ENCODE measurements around the gene STEAP4. TPM values are rescaled to one million over a fixed set of nuclear protein-coding genes. Genes with fewer than 3 reads are reported as not detected.

Gene STEAP4
- total and polyA plus RNA-seq, 4 donors = 3.7 to 43.8 (median 12.8) TPM

DNA sequence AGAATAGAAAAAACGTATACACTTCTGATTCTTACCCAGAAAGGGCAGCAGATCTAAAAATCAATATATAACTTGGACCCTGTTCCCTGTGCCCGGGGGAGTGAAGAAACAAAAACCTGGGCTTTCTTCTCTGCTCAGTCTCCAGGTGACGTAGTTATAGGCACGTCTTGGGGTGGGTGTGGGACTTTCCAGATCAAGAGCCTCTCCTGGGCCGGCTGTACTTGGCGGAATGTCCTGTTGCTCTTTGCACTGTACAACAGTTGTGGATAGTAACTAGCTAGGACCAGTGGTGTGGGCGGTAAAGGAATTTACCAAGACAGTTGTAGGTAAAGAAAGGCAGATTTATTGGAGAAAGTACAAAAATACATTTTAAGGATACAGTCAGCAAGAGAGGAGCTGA lies 40.4 kb upstream of the STEAP4 start:
- WGBS = 57% methylated on average over 7 of the region's 7 CpGs
- no peaks in the 10 kb centered on the region for H3K36me3 ChIP-seq (ENCODE audit: control insufficient read depth in 4 of 4, insufficient read depth in 3 of 4, low read depth in 1 of 4, low read length in 3 of 4)
- H3K9me3 ChIP-seq (ENCODE audit: control insufficient read depth in 4 of 4, low read length in 3 of 4) = no peaks in the 10 kb centered on the region
- no peaks in the 10 kb centered on the region for H3K27me3 ChIP-seq (ENCODE audit: control insufficient read depth in 4 of 4, insufficient read depth in 4 of 4, low read length in 3 of 4)
- no peak overlapping the region for H3K4me3 ChIP-seq (ENCODE audit: low read depth in 1 of 3, low read length in 3 of 3)
- DNase-seq (ENCODE audit: low spot score) = no peak
- no peak overlapping the region for H3K27ac ChIP-seq (ENCODE audit: low read depth in 1 of 2, low read length in 2 of 2)
- no peaks in the 10 kb centered on the region for H3K4me1 ChIP-seq (ENCODE audit: control insufficient read depth in 4 of 4, insufficient read depth in 4 of 4, low read length in 3 of 4)
- TF ChIP-seq NR2F2 (IDR thresholded peaks at IDR 0.05) (no peak), FOXA2 (IDR thresholded peaks at IDR 0.05) (no peak), TAF1 (conservative IDR thresholded peaks at IDR 0.05) (no peak), HNF4A (conservative IDR thresholded peaks at IDR 0.05) (peak; percentile 12 to 42)
- TF ChIP-seq, protein P1, sequence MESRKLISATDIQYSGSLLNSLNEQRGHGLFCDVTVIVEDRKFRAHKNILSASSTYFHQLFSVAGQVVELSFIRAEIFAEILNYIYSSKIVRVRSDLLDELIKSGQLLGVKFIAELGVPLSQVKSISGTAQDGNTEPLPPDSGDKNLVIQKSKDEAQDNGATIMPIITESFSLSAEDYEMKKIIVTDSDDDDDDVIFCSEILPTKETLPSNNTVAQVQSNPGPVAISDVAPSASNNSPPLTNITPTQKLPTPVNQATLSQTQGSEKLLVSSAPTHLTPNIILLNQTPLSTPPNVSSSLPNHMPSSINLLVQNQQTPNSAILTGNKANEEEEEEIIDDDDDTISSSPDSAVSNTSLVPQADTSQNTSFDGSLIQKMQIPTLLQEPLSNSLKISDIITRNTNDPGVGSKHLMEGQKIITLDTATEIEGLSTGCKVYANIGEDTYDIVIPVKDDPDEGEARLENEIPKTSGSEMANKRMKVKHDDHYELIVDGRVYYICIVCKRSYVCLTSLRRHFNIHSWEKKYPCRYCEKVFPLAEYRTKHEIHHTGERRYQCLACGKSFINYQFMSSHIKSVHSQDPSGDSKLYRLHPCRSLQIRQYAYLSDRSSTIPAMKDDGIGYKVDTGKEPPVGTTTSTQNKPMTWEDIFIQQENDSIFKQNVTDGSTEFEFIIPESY (IDR thresholded peaks at IDR 0.05) = no peak
- no peak overlapping the region for H3K9ac ChIP-seq (ENCODE audit: low read depth in 1 of 2, low read length in 2 of 2)

- Histone ChIP-seq H3K9me3 (ENCODE audit: control insufficient read depth in 4 of 4, low read length in 3 of 4) (no peaks in the 10 kb centered on the region), H3K27me3 (ENCODE audit: control insufficient read depth in 4 of 4, insufficient read depth in 4 of 4, low read length in 3 of 4) (no peaks in the 10 kb centered on the region), H3K4me1 (ENCODE audit: control insufficient read depth in 4 of 4, insufficient read depth in 4 of 4, low read length in 3 of 4) (no peaks in the 10 kb centered on the region), H3K27ac (ENCODE audit: low read depth in 1 of 2, low read length in 2 of 2) (no peak overlapping the region), H3K9ac (ENCODE audit: low read depth in 1 of 2, low read length in 2 of 2) (no peak overlapping the region), H3K36me3 (ENCODE audit: control insufficient read depth in 4 of 4, insufficient read depth in 3 of 4, low read depth in 1 of 4, low read length in 3 of 4) (no peaks in the 10 kb centered on the region), H3K4me3 (ENCODE audit: low read depth in 1 of 3, low read length in 3 of 3) (no peak overlapping the region)
- TF ChIP-seq, protein P2, sequence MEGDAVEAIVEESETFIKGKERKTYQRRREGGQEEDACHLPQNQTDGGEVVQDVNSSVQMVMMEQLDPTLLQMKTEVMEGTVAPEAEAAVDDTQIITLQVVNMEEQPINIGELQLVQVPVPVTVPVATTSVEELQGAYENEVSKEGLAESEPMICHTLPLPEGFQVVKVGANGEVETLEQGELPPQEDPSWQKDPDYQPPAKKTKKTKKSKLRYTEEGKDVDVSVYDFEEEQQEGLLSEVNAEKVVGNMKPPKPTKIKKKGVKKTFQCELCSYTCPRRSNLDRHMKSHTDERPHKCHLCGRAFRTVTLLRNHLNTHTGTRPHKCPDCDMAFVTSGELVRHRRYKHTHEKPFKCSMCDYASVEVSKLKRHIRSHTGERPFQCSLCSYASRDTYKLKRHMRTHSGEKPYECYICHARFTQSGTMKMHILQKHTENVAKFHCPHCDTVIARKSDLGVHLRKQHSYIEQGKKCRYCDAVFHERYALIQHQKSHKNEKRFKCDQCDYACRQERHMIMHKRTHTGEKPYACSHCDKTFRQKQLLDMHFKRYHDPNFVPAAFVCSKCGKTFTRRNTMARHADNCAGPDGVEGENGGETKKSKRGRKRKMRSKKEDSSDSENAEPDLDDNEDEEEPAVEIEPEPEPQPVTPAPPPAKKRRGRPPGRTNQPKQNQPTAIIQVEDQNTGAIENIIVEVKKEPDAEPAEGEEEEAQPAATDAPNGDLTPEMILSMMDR (IDR thresholded peaks at IDR 0.05; ENCODE audit: low read depth, low read length, missing input control) = no peak
- TF ChIP-seq FOXA1 (IDR thresholded peaks at IDR 0.05) (no peak), FOXA2 (IDR thresholded peaks at IDR 0.05) (no peak), MAX (IDR thresholded peaks at IDR 0.05) (no peak), YY1 (IDR thresholded peaks at IDR 0.05) (no peak), HNF4A (conservative IDR thresholded peaks at IDR 0.05) (no peak)
- TF ChIP-seq, protein P3, sequence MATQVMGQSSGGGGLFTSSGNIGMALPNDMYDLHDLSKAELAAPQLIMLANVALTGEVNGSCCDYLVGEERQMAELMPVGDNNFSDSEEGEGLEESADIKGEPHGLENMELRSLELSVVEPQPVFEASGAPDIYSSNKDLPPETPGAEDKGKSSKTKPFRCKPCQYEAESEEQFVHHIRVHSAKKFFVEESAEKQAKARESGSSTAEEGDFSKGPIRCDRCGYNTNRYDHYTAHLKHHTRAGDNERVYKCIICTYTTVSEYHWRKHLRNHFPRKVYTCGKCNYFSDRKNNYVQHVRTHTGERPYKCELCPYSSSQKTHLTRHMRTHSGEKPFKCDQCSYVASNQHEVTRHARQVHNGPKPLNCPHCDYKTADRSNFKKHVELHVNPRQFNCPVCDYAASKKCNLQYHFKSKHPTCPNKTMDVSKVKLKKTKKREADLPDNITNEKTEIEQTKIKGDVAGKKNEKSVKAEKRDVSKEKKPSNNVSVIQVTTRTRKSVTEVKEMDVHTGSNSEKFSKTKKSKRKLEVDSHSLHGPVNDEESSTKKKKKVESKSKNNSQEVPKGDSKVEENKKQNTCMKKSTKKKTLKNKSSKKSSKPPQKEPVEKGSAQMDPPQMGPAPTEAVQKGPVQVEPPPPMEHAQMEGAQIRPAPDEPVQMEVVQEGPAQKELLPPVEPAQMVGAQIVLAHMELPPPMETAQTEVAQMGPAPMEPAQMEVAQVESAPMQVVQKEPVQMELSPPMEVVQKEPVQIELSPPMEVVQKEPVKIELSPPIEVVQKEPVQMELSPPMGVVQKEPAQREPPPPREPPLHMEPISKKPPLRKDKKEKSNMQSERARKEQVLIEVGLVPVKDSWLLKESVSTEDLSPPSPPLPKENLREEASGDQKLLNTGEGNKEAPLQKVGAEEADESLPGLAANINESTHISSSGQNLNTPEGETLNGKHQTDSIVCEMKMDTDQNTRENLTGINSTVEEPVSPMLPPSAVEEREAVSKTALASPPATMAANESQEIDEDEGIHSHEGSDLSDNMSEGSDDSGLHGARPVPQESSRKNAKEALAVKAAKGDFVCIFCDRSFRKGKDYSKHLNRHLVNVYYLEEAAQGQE (IDR thresholded peaks at IDR 0.05) = no peak
- TF ChIP-seq, protein P4, sequence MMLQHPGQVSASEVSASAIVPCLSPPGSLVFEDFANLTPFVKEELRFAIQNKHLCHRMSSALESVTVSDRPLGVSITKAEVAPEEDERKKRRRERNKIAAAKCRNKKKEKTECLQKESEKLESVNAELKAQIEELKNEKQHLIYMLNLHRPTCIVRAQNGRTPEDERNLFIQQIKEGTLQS (IDR thresholded peaks at IDR 0.05) = no peak
- DNase-seq (ENCODE audit: low spot score) = no peak
- WGBS = 77% methylated on average over 2 of the region's 2 CpGs
Measured at GRCh38 chr7:88346357-88346756, 39.7 kb upstream of the STEAP4 start.

All from liver (tissue), 9 donors.